GM12878 (cell line): ENCODE results near the gene ZFP36. TPM values are rescaled to one million over a fixed set of nuclear protein-coding genes. Genes with fewer than 3 reads are reported as not detected.
A peak's percentile ranks its signal among the peaks of the same experiment; 100 is the strongest.

Experiments used
- ATAC-seq: fragments of 200-7000 bp; cut with Tn5 transposase; 3 replicates; pipeline ENCODE4 v1.9.1; 2020; ENCODE audit warnings: mild to moderate bottlenecking, moderate library complexity
- BruUV-seq: library from RNA; stranded (reverse); fragments of 400-500 nt; replicated peaks from 2 replicates; lab custom pipeline; 2021; lab: Mats Ljungman, UMichigan
- CTCF ChIA-PET: fragments of 300-600 bp; sonication (Branson Sonifier 250); formaldehyde crosslinking; extraction: SDS; loops from one replicate; lab custom pipeline; 2021; ENCODE audit warnings: inconsistent platforms; lab: Yijun Ruan, JAX
- POLR2A ChIA-PET: fragments of 350-600 bp; formaldehyde crosslinking; extraction: SDS; loops from one replicate; lab custom pipeline; 2021; ENCODE audit warnings: inconsistent platforms; lab: Charles Lee
- RAD21 ChIA-PET: fragments of 300-600 bp; sonication (Branson Sonifier 250); formaldehyde crosslinking; loops from one replicate; lab custom pipeline; 2023; ENCODE audit warnings: antibody characterized with exemption; ENCODE audit not compliant: unreplicated experiment; lab: Charles Lee
- SMC1A ChIA-PET: fragments of 300-600 bp; sonication (Branson Sonifier 250); formaldehyde crosslinking; loops from one replicate; lab custom pipeline; 2023; ENCODE audit not compliant: unreplicated experiment, uncharacterized antibody; lab: Charles Lee
- DNase-seq: peaks from one replicate; pipeline ENCODE4 v3.0.0-alpha.2; 2011; ENCODE audit warnings: low read depth, low spot score
- FAIRE-seq: peaks from 3 replicates; lab custom pipeline; 2011; peaks lifted over from hg19 to GRCh38; lab: Jason Lieb, UNC
- H2AFZ ChIP-seq: 2 replicates; pipeline ENCODE4 v1.6.0; 2011; ENCODE audit warnings: low read depth, low read length, control low read depth; ENCODE audit not compliant: control insufficient read depth
- H3K27ac ChIP-seq: 2 replicates; pipeline ENCODE4 v1.5.1; 2011; ENCODE audit warnings: control low read depth; ENCODE audit not compliant: control insufficient read depth, insufficient read depth
- H3K27me3 ChIP-seq, 2 experiments: replicated peaks in 1 of 2; 2 replicates each; pipeline versions ENCODE4 v1.6.0 to v1.6.1; 2011; ENCODE audit warnings: low read length in 1 of 2; ENCODE audit not compliant: control insufficient read depth in 2 of 2, insufficient read depth in 2 of 2
- H3K36me3 ChIP-seq, 2 experiments: 2 replicates each; pipeline ENCODE4 v1.5.1; 2011; ENCODE audit warnings: low read length in 1 of 2; ENCODE audit not compliant: control insufficient read depth in 2 of 2, insufficient read depth in 2 of 2
- H3K4me1 ChIP-seq: 2 replicates; pipeline ENCODE4 v1.6.1; 2011; ENCODE audit warnings: mild to moderate bottlenecking, low read length, moderate library complexity, mixed read lengths; ENCODE audit not compliant: control insufficient read depth, insufficient read depth
- H3K4me2 ChIP-seq: 2 replicates; pipeline ENCODE4 v1.6.0; 2011; ENCODE audit warnings: control low read depth; ENCODE audit not compliant: control insufficient read depth, insufficient read depth
- H3K4me3 ChIP-seq: fragments of 200-600 bp; sonication (generic); 2 replicates; pipeline ENCODE4 v1.5.1; 2016
- H3K79me2 ChIP-seq: 2 replicates; pipeline ENCODE4 v1.6.0; 2011; ENCODE audit warnings: low read length; ENCODE audit not compliant: control insufficient read depth, insufficient read depth
- H3K9ac ChIP-seq: 2 replicates; pipeline ENCODE4 v1.8.0; 2011; ENCODE audit warnings: low read length, control low read depth, mixed read lengths; ENCODE audit not compliant: control insufficient read depth, insufficient read depth
- H3K9me3 ChIP-seq: replicated peaks from 3 replicates; pipeline ENCODE4 v1.5.1; 2011; ENCODE audit warnings: mild to moderate bottlenecking, low read length; ENCODE audit not compliant: control insufficient read depth, insufficient read depth
- H4K20me1 ChIP-seq: 2 replicates; pipeline ENCODE4 v1.6.0; 2011; ENCODE audit not compliant: control insufficient read depth, insufficient read depth
- BMI1 ChIP-seq: fragments of 450-650 bp; IDR thresholded peaks from 2 replicates; pipeline ENCODE4 v1.6.1; 2016; ENCODE audit warnings: mild to moderate bottlenecking, moderate library complexity, borderline replicate concordance
- DPF2 ChIP-seq: fragments of 450-650 bp; IDR thresholded peaks from 2 replicates; pipeline ENCODE4 v1.6.1; 2017; ENCODE audit warnings: mild to moderate bottlenecking
- IKZF2 ChIP-seq, 2 experiments: fragments of 450-650 bp; IDR thresholded peaks; 2 replicates each; pipeline ENCODE4 v1.6.1; 2017; ENCODE audit warnings: mild to moderate bottlenecking in 2 of 2, moderate library complexity in 2 of 2
- MYC ChIP-seq: IDR thresholded peaks from 2 replicates; pipeline ENCODE4 v1.6.1; 2011; ENCODE audit warnings: mild to moderate bottlenecking, low read length, moderate library complexity, inconsistent platforms; ENCODE audit not compliant: insufficient read depth, insufficient replicate concordance, insufficient read length, severe bottlenecking
- NFIC ChIP-seq: IDR thresholded peaks from 2 replicates; pipeline ENCODE4 v1.6.1; 2012; ENCODE audit warnings: low read depth, mild to moderate bottlenecking, inconsistent platforms, low read length, moderate library complexity
- POU2F2 ChIP-seq: IDR thresholded peaks from 3 replicates; pipeline ENCODE4 v1.6.1; 2011; ENCODE audit warnings: low read depth, mild to moderate bottlenecking, low read length, borderline replicate concordance
- RFX5 ChIP-seq: IDR thresholded peaks from 2 replicates; pipeline ENCODE4 v1.6.1; 2011; ENCODE audit warnings: low read depth, low read length, improper control_type of control experiment
- SIN3A ChIP-seq: IDR thresholded peaks from 2 replicates; pipeline ENCODE4 v1.6.1; 2012; ENCODE audit warnings: low read depth, low read length, improper control_type of control experiment
- SIX5 ChIP-seq: IDR thresholded peaks from 2 replicates; pipeline ENCODE4 v1.6.1; 2011; ENCODE audit warnings: mild to moderate bottlenecking, low read depth, low read length, moderate library complexity; ENCODE audit not compliant: severe bottlenecking
- SKIL ChIP-seq: fragments of 450-650 bp; IDR thresholded peaks from 2 replicates; pipeline ENCODE4 v1.6.1; 2017; ENCODE audit warnings: mild to moderate bottlenecking, low read depth, inconsistent platforms; ENCODE audit not compliant: poor library complexity, severe bottlenecking
- ZBED1 ChIP-seq: IDR thresholded peaks from 2 replicates; pipeline ENCODE4 v1.6.1; 2016; ENCODE audit warnings: borderline replicate concordance
- ZBTB11 ChIP-seq: fragments of 450-650 bp; formaldehyde crosslinking; IDR thresholded peaks from 2 replicates; pipeline ENCODE4 v1.5.0; 2022; ENCODE audit warnings: mild to moderate bottlenecking, missing genetic modification characterization
- WGBS: methylation state at CpG from one replicate; pipeline ENCODE4 v1.1.6; 2016; ENCODE audit warnings: low lambda C conversion rate; ENCODE audit not compliant: insufficient replicate concordance, insufficient coverage; ENCODE audit errors: missing lambda C conversion rate; 5-methylcytosine and 5-hydroxymethylcytosine counted together
- in situ Hi-C: fragments of 300-500 bp; cut with MboI; formaldehyde crosslinking; loops from 9 replicates; pipeline ENCODE4 v1.14.3; 2018; ENCODE audit warnings: mixed read lengths
- intact Hi-C: fragments of 100-400 bp; cut with micrococcal nuclease; formaldehyde crosslinking; loops from one replicate; pipeline ENCODE4 v1.14.2; 2022; ENCODE audit not compliant: unreplicated experiment
- polyA plus RNA-seq, 11 experiments: library from polyadenylated mRNA; depleted of rRNA in 4 of 11; unstranded in 6 of 11; stranded (reverse) in 5 of 11; fragments of >200 nt; fragmentation: Nextera tagmentation in 4 of 11; fragmentation: Illumina TruSeq in 1 of 11; extraction: Ambion mirVana in 4 of 11; extraction: Trizol in 1 of 11; gene quantifications; 1 replicate in 1 of 11; 2 replicates in 10 of 11; pipeline versions ENCODE4 v1.2.1 to v1.2.3, GENCODE V29; 2011 to 2016; ENCODE audit warnings: inconsistent platforms in 2 of 11, missing spikeins in 2 of 11, low read depth in 1 of 11
- total RNA-seq, 4 experiments: library from RNA; depleted of rRNA in 3 of 4; stranded (reverse); fragments of >200 nt in 3 of 4; fragmentation: Illumina TruSeq in 1 of 4; extraction: Trizol in 1 of 4; gene quantifications; 2 replicates each; pipeline versions ENCODE4 v1.2.1 to v1.2.3, GENCODE V29; 2013 to 2021

ZFP36 gene
- total and polyA plus RNA-seq, 10 of the 15 experiments (the other 5 are each of a cell fraction or from before 2014, with no cell fraction given), result 5.3 to 55.0 (median 18.1) TPM

GRCh38 chr19:39400061-39400460 lies 6.6 kb upstream of the ZFP36 start (continued):
- TF ChIP-seq RFX5 (no peak), NFIC (no peak), SKIL (no peak), MYC (no peak)

GRCh38 chr19:39401070-39401548 lies 5.5 kb upstream of the ZFP36 start:
- peak overlapping the region; percentile 40 for H2AFZ ChIP-seq
- peaks cover 31% of the 10 kb centered on the region for H3K79me2 ChIP-seq
- CTCF ChIA-PET, result interaction anchor here (1.0 to 7.4 kb wide), 4 partner anchors 8 to 132 kb away, joined by 4 to 218 read pairs (median 14); partner anchors contain the start of genes EID2B and PLEKHG2
- RAD21 ChIA-PET, result interaction anchor here (0.5 to 6.7 kb wide), 7 partner anchors 10 to 163 kb away, joined by 3 to 159 read pairs (median 4); partner anchors contain the start of genes EID2B, MED29, PAF1 and PLEKHG2
- H3K9ac ChIP-seq, result peak overlapping the region; percentile 90
- DNase-seq (no peak), FAIRE-seq (no peak), ATAC-seq (peak; percentile 8)
- H3K36me3 ChIP-seq, result peaks cover 0 to 5% of the 10 kb centered on the region in 2 experiments; a peak in 1 of 4 replicates
- H3K9me3 ChIP-seq, result no peaks in the 10 kb centered on the region
- no peaks in the 10 kb centered on the region for H4K20me1 ChIP-seq
- no peaks in the 10 kb centered on the region for H3K27me3 ChIP-seq
- POLR2A ChIA-PET, result interaction anchor here (0.7 to 2.9 kb wide), 7 partner anchors 10 to 445 kb away, joined by 3 to 37 read pairs (median 12); partner anchors contain the start of genes FBL, MED29, PAF1 and PLEKHG2
- 0% methylated on average over 4 of the region's 4 CpGs for WGBS
- TSS peak; percentile 88 for BruUV-seq
- SMC1A ChIA-PET, result interaction anchor here (0.8 to 8.7 kb wide), 3 partner anchors 11 to 844 kb away, joined by 3 to 146 read pairs (median 3); partner anchors contain the start of gene PLEKHG2
- peaks cover 77% of the 10 kb centered on the region for H3K4me1 ChIP-seq
- H3K4me3 ChIP-seq, result peak overlapping the region; percentile 9; the same call in 1 of the 2 replicates
- intact Hi-C loops, result loop anchor here (1.0 to 10.0 kb wide), 2 partner anchors 11 to 426 kb away; partner anchors contain the start of genes FBXO17 and PLEKHG2
- in situ Hi-C loops, result no loop called here
- peak overlapping the region; percentile 100 for H3K4me2 ChIP-seq
- peak overlapping the region; percentile 100 for H3K27ac ChIP-seq
- TF ChIP-seq SIX5 (no peak), DPF2 (peak; percentile 10; the same call in 1 of the 2 replicates), RFX5 (no peak), ZBTB11 (no peak), BMI1 (peak; percentile 10; the same call in 1 of the 2 replicates), IKZF2 (IDR thresholded peaks at IDR 0.05) (0 out of 4 replicates have a peak, but pooled peaks of 1 of the 2 experiments have one; percentile 25), ZBED1 (no peak), POU2F2 (no peak), SIN3A (no peak)
